Muscle of back (tissue), 11 donors: ENCODE results near the gene RPL32. TPM values are rescaled to one million over a fixed set of nuclear protein-coding genes. Genes with fewer than 3 reads are reported as not detected.
A peak's percentile ranks its signal among the peaks of the same experiment; 100 is the strongest.

Experiments used
- DNase-seq, 3 donors: peaks; one replicate each; pipeline versions ENCODE4 v3.0.0 to v3.0.0-alpha.2; 2013
- polyA plus RNA-seq, 10 donors: library from polyadenylated mRNA; unstranded; fragments of 120-200 nt; gene quantifications; one replicate each; pipeline ENCODE4 v1.2.1, GENCODE V29; 2013; ENCODE audit not compliant: insufficient read length in 10 of 10

RPL32 gene
- polyA plus RNA-seq, 10 donors, result 2,887 to 3,662 (median 3,117) TPM

- no peak for DNase-seq
Measured at GRCh38 chr3:12815078-12815477, 26.3 kb downstream of the RPL32 start.

DNA sequence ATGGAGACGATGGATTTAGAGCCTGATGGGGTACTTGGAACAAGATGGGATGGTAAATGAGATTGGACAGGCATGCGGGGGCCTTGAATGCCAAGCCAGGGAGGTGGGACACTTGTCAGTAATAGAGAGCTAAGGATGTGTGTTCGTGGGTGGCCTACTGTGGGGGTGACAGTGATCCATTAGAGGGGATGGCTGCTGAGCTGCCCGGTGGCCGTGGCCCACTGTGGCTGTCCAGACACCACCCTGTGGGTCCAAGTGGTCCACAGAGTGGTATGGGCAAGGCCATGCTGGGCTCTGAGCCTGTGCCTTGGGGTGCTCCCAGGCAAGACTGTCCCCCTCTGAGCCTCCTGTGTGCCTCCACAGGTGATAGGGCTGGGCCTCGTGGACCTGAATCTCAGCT is 27.4 kb downstream of the RPL32 start:
- DNase-seq, result no peak

DNA sequence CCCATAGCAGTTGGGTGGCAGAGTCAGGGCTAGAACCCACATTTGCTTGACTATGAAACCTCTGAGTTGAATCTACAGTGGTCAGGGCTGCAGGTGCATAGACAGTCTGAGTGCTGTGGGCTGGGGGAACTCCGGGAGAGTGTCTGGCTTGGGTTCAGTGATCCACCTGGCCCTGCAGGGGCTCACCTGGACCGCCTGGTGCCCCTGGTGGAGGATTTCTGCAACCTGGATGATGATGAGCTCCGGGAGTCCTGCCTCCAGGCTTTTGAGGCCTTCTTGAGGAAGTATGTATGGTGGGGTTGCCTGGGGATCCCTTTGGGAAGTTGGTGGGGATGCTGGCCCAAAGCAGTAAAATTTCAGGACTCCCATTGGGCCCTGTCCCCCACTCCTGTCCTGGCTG is 28.6 kb downstream of the RPL32 start:
- DNase-seq, result no peak

GRCh38 chr3:12810961-12811360 is 30.4 kb downstream of the RPL32 start:
- DNase-seq, result no peak

DNA sequence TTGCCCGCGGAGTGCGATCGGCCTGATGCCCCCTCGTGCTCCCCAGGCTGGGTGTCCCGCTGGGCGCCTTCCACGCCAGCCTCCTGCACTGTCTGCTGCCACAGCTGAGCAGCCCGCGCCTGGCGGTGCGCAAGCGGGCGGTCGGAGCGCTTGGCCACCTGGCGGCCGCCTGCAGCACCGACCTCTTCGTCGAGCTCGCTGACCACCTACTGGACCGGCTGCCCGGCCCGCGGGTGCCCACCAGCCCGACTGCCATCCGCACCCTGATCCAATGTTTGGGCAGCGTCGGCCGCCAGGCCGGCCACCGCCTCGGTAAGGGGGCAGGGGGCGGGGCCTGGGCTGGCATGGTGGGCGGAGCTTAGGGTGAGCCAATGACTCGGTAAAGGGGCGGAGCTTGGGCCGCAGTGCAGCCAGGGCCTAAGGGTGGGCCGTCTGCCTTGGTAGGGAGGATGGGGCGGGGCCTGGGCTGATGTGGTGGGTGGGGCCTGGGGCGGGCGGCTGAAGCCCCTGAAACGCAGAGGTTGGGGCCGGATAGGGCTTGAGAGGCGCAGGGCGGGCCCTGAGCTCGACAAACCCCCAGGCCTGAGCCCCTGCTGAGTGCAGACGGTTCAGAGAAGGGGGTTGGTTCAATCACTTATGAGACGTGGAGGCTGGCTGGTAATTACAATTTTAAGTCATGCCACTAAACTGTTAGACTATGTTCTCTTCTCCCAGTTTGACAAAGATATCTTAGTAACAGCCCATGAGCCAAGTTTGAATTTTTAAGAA is 31.2 kb downstream of the RPL32 start:
- DNase-seq, result peak; percentile 91 to 98 (median 94)

DNA sequence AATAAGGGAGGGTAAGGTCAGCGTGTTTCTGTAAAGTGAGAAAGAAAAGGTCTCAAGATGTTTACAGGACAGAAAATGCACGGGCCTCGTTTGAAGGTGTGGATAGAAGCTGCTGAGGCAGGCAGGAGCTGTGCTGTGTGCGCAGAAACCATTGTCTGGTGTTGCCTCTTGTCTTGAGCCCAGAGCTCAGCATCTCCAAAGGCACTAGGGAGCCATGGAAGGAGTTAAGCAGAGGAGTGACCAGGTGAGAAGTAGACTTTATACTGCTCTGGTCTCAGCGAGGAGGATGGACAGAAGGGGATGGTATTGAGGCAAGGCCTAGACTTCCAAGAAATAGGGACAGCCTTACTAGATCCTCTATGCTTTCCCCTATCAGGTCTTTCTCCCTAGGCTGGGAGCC is 31.9 kb downstream of the RPL32 start:
- DNase-seq, result no peak

GRCh38 chr3:12809001-12809400 is 32.4 kb downstream of the RPL32 start:
- DNase-seq, result no peak

- no peak for DNase-seq
Measured at GRCh38 chr3:12808587-12808986, 32.8 kb downstream of the RPL32 start.

DNA sequence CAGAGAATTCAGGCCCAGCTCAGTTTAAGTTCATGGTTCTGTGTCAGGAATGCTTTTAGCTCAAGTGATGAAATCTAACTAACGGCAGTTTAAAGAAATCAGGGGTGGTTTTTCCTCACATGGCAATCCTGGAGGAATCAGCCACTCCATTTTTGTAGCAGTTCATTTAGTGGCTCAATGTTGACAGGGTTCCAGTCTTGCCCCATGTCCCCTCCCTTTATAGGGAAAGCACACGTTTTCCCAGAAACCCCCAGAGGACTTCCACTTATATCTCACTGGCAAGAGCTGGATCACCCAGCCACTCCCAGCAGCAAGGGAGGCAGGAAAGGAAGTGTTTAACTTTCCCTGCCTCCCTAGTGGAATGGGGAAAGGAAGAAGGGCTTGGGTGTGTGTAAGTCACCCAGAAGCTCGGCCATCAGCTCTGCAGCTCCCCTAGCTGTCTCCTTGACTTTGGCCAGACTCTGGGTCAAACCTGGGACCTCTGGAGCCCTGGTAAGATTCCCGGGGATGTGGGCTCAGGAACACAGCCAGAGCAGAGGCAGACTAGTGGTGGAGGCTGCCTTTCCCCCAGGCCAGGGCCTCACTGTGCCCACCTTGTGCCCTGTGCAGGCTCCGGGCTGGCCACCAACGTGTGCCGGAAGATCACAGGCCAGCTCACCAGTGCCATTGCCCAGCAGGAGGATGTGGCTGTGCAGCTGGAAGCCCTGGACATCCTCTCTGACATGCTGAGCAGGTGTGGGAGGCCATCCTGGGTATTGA is 33.6 kb downstream of the RPL32 start:
- no peak for DNase-seq

GRCh38 chr3:12807066-12807465 is 34.3 kb downstream of the RPL32 start:
- no peak for DNase-seq

- no peak for DNase-seq
Measured at GRCh38 chr3:12803371-12803770, 38.0 kb downstream of the RPL32 start.

GRCh38 chr3:12799525-12800440 is 41.6 kb downstream of the RPL32 start:
- DNase-seq, result no peak

- peak; percentile 25 to 56 (median 41) for DNase-seq
Measured at GRCh38 chr3:12798559-12799179, 42.7 kb downstream of the RPL32 start.

GRCh38 chr3:12797892-12798558 is 43.3 kb downstream of the RPL32 start:
- DNase-seq, result peak in 1 of 3 donors; percentile 34

DNA sequence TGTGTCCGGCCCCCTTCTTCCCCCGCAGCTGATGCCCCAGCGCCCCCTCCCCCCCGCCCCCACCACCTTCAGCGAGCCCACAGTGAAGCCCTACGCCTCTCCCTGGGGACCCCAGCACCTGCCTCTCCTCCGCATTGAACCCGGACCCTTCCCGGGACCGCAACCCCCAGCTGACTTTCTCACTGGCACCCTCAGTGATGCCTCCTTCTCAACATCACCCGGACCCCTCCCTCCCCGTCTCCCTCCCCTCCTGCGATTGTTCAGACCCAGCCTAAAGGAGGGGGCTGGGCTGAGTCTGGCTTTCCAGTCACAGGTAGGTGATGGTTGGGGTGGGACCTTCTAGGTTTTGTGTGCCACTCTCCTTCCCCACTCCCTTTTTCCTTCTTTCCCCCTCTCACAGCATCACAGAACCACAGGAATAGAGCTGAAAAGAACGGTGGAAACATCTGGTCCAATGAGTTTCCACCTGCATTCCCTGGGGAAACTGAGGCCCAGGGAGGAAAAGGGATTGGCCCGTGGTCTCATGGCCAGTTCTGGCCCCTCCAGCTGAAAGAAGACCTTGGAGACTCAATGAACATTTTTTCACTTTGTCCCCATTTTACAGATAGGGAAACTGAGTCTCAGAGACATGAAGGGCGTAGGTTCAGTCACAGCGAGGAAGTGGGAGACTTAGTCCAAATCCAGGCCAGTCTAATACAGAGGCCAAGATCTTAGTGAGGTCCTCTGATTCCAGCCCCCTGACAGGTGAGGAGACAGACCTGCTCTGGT is 44.1 kb downstream of the RPL32 start:
- peak in 1 of 3 donors; percentile 31 for DNase-seq

GRCh38 chr3:12796171-12797123 is 44.9 kb downstream of the RPL32 start, which contains the start of gene CAND2:
TSS of gene CAND2 (plus strand) at chr3:12796680. CDS start at chr3:12796721, 41 bp downstream.
- peak; percentile 64 to 92 (median 84) for DNase-seq

DNA sequence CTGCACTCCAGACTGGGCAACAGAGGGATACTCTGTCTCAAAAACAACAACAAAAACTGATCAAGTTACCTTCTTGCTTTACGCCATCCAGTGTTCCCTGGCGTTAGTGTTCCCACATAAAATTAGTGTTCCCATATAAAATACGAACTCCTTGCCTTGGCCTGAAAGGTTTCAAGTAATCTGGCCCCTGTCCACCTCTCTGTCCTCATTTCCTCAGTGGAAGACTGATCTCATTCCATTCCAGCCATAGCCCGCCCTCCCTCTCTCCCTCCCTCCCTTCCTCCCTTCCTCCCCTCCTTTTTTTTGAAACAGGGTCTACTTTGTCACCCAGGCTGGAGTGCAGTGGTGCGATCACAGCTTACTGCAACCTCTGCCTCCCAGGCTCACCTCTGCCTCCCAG is 47.7 kb downstream of the RPL32 start:
- DNase-seq, result no peak

DNA sequence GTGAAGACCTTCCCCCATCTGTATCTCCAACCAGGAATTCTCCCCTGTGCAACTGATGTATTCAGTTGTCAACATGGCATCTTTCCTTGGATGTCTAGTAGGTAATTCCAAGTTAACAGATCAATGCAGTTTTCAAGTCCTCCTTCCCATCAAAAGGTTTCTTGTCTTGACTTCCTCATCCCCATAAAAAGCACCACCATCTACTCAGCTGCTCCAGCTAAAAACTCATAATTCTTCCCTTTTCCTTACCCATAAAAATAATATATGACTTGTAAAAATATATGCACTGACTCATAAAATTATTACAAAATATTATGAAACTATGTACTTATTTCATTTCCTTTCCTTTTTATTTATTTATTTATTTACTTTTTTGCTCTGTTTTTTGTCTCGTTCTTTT is 49.9 kb downstream of the RPL32 start:
- no peak for DNase-seq
